HG02840 (cell line): ENCODE data around the gene WSCD2.

Experiments
- ATAC-seq: cut with Tn5 transposase; IDR thresholded peaks from one replicate; pipeline ENCODE4 v1.9.1; 2021; ENCODE audit warnings: mild to moderate bottlenecking, moderate library complexity, moderate number of reproducible peaks; ENCODE audit not compliant: unreplicated experiment, low FRiP score

The WSCD2 gene

DNA sequence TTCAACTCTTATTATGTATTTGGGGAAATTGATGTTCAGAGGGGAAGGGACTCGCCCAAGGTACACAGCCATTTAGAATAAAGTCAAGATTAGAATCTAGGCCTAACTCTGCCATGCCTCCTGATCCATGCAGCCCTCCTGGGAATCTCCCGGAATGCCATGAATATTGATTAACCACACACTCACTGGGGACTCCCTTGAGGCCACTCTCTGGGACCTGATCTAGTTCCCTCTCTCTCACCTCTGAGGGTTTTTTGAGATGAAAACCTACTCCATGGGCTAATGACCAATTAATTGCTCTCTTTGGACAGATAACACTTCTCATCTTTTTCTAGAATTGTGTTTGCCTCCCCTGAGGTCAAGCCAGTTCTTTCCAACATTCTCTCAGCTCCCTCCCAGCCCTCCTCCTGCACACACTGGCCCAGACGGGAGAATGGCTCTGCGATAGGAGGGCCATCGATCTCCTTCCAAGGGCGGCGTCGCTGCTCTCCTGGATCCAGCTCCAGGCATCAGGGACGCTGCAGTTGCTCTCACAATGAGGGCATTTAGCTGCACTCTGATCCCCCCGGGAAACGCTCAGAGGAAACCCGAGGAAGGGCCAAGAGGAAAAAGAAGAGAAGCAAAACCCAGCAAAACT, 22.6 kb downstream of the WSCD2 start:
- no peak for ATAC-seq

DNA sequence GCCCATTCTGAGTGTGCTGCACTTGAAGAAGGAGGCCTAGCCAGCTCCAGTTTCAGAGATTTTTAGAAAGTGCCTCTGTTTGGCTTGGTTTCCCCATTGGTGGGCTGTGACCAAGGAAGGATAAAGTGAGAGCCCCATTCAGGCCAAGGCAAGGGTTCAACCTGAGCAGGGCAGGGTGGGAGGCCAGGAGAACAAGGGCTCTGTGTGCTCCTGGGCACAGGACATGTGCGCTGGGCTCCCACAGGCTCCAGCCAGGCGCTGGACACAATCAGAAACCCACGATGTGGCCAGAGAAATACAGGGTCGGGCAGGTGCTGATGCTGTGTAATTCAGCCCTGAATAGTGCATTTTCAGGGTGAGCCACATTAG, 23.1 kb downstream of the WSCD2 start:
- ATAC-seq, result no peak

DNA sequence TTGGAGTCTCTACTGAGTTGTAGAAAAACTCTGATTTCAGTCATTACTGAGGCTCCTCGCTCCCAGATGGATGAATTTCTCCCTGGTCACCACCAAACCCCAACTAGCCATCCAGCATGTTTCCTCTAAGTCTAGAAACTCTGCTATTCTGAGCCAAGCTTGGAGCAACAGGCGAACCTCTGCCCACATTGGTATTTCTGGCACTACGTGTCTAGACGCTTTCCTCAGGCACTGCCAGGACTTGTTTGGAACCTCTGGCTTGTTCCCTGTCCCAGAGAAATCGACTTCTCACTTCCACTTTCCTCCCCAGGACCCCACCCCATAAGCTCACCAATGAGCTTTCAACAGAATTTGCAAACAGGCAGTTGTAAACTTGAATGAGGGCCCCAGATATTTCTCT, 27.6 kb downstream of the WSCD2 start:
- ATAC-seq, result no peak

DNA sequence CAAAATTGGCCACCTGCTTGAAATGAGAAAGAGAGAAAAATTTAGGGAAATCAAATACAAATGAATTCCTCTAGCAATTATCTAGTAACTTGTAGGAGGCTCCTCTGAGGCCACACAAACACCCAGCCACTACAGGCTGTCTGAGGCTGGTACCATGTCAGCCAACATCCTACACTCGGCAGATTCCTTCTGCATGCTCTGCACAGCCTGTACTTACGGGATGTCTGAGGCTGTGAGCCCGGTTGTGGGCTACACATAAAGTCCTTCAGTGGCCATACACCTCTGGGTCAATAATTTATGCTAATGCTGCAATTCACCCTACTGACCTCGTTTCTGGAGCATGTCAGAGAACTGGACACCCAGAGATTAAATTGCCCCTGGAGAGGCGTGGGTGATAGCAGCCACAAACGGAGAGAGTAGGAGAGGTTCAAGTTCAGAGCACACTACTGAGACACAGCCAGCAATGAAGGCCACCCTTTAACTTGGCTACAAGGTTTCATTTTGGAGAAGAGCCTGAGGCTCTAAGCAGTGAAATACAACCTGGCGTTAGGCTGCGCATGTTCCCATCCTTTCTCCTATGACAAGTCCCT, 28.9 kb downstream of the WSCD2 start:
- ATAC-seq, result no peak

DNA sequence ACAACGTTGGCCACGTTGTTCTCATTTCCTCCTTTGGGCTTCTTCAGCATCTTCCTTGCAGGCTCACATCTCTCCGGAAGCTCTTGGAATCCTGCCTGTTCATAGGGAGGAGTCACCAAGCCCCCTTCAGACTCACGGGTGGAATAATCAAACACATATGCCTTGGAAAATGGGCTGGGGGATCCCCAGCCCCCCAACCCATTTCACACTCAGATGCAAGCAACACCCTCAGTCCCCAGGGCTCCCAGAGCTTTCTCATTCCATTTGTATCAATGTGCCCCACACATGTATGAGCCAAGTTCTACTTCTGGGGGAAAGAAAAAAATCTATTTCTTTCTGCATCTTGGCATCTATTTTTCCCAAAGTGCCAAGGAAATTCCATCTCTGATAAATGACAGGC, 33.1 kb downstream of the WSCD2 start:
- no peak for ATAC-seq

DNA sequence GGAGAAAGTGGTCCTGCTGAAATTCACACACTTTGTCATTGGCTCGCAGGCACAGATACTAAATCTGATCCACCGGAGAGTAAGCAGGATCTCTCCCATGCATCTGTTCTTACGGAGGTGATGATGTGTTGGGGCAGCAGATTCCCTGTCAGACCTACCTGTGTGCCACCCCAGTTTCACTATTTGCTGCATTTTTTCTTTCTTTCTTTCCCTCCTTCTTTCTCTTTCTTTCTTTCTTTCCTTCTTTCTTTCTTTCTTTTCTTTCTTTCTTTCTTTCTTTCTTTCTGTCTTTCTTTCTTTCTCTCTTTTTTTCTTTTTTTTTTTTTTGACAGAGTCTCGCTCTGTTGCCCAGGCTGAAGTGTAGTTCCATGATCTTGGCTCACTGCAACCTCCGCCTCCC, 37.4 kb downstream of the WSCD2 start:
- no peak for ATAC-seq

DNA sequence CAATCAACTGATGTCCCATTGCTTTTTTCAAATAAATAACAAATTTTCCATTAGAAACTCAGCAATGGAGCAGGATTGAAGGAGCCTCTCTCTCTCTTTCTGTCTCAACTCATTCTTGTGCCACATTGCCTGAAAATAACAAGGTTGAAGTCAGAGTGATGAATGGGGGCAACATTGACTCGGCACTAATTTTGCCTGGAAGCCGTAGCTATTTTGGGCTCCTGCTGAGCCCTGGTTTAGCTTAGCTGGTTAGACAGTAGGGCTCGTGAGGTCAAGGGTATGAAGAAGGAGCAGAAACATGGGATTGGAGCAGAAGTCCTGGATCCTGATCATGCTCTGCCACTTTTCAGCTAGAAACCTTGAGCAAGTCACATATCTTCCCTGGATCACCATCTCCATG, 38.9 kb downstream of the WSCD2 start:
- ATAC-seq, result no peak

DNA sequence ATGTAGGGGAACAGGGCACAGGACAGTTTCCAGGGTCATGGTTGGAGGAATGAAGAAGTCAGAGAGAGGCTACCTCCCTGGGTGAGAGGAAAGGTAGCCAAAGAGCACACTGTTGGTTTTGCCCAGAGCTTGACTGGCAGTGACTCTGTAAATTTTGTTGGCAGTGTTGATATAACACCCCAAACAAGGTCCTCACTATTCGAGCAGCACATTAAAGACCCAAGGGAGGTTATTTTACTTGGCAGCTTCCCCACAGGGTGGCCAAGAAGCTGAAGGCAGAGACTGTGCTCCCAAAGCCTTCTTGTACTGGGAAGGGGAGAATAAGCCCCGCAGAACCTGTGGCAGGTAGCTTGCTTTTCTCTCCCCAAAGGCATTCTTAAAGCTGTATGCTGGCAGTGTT, 40.6 kb downstream of the WSCD2 start:
- no peak for ATAC-seq

DNA sequence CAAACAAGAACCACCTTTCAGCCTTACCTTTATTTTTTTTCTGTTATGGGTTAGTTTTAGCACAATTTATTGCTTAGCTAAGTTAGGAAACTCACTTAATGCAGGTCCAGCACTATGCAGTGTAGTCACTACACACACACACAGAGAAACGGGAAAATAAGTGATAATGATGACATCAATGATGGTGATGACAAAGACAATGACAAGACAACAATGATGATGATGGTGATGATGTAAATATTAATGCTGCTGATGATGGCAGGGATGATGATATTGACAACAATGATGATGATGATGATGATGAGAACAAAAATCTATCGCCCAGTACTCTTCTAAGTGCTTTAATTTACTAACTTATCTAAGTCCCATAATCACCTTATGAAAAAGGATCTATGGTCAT, 41.1 kb downstream of the WSCD2 start:
- no peak for ATAC-seq

DNA sequence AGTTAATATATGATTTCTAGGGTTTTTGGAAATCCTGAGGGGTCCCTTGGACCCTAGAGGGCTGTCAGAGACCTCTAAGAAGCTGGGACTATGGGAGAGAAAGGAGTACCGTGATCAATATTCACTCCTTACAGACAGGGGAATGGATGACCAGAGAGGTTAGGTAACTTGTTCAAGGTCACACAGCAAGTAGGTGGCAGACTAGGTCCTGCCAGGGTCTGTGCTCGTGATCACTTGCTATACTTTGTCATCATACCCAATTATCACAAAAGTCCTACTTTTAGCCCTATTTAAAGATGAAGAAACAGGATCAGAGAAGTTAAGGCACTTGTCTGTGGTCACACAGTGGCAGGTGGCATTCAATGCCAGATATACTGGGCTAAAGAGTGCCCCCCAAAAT, 42.9 kb downstream of the WSCD2 start:
- ATAC-seq, result no peak

DNA sequence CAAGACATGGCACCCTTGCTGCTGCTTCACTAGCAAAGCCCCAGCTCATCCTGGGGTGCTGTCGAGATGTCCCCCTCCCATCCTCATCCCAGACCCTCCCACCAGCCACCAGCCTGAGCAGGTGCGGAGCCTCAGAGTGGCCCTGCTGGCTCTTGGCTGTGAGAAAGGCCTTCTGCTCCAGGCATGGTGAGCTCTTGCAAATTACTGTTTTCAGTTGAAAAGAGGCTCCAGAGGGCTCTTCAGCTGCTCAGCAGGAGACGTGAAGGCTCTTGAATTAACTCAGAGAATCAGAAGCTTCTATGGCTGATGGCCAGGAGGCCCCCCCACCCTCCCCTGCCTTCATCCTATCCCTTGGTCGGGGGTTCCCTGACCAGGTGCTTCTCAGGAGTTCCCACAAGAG, 44.1 kb downstream of the WSCD2 start:
- ATAC-seq, result no peak

DNA sequence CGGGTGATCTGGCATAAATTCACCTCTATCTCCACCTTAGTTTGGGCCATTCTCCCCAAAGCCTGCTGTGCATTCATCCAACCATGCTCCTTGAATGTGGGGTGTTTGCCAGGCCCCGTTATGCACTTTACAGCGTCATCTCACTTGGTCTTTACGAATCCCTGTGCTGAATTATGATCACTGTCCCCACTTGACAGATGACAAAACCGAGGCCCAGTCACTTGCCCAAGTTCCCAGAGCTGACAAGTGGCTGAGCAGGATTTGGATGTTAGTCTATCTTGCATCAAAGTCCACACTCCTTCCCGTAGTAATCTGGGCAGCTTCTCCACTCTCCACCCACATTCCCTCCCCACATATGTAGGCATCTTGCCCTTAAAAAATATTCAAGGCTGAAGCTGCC, 44.8 kb downstream of the WSCD2 start:
- no peak for ATAC-seq

DNA sequence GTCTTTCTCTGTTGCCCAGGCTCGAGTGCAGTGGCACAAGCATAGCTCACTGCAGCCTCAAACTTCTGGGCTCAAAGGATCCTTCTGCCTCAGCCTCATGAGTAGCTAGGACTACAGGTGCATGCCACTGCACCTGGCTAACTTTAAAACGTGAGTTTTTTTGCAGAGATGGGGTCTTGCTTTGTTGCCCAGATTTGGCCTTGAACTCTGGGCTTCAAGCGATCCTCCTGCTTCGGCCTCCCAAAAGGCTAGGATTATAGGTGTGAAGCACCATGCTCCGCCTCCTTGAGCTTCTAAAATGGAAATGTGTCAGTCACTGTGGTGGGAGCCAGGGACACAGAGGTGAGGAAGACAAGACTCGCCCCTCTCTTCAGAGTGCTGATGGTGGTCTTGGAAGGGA, 45.6 kb downstream of the WSCD2 start:
- ATAC-seq, result no peak

DNA sequence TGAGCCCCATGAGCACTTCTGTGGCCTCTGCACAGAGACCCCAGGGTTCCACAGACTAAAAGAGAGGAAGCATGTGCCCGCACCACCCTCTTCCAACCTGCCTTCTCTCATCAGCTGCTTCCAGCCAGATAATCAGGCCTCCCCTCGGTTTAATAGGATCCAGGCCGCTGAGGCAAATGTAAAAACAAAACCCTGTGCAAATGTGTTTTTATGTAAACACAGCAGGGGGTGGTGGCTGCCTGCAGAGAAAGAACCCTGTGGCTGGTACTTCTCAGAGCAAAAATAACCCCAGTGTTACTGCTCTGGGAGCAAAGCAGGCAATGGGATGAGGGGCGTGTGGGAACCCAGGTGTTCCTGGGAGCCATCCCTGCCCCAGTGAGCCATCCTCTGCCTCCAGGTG, 46.2 kb downstream of the WSCD2 start:
- ATAC-seq, result no peak

DNA sequence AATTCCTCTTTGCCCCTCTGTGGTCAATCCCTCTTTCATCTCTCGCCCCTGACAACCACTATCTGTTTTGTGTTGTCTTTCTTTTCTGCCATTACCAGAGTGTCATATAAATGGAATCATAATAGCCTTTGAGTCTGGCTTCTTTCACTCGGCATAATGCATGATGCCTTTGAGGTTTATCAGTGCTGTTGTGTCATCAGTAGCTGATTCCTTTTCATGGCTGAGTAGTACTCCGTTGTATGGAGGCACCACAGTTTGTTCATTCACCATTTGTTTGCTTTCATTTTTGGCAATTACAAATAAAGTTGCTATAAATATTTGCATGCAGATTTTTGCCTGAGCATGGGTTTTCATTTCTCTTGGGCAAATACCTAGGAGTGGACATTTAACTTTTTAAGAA, 47.2 kb downstream of the WSCD2 start:
- ATAC-seq, result no peak

DNA sequence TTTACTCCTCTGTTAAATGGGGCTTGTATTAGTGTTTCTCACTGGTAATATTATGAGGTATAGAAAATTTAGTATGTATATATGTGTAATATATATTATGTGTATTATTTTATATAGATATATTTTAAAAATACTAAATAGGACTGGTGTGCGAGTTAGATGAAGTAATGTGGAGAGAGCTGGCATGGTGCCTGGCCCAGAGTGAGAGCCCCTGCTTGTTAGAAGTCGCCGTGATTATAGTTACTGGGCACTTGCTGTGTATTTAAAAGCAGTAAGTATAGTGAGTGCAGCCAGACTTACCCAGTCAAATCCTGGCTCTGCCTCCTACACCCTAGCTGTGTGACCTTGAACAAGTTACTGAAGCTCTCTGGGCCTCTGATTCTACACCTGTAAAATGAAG, 48.0 kb downstream of the WSCD2 start:
- ATAC-seq, result no peak

DNA sequence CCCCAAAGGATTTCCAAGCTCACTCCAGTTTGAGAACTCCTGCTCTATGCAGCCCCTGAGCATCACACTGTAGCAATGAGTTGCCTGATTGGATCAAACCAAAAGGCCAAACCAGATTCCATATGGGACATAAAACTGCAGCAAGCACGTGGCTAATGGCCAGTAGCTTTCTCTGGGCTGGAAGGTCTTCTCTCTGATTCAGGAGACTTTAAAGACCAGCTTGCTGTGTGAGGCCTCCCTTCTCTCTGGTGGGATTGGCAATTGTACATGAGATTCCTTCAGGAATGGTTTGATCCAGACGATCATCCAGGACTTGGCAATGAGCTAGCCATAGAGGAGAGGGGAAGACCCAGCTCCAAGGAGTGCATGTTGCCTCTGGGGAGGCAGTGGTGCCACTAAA, 50.2 kb downstream of the WSCD2 start:
- no peak for ATAC-seq

DNA sequence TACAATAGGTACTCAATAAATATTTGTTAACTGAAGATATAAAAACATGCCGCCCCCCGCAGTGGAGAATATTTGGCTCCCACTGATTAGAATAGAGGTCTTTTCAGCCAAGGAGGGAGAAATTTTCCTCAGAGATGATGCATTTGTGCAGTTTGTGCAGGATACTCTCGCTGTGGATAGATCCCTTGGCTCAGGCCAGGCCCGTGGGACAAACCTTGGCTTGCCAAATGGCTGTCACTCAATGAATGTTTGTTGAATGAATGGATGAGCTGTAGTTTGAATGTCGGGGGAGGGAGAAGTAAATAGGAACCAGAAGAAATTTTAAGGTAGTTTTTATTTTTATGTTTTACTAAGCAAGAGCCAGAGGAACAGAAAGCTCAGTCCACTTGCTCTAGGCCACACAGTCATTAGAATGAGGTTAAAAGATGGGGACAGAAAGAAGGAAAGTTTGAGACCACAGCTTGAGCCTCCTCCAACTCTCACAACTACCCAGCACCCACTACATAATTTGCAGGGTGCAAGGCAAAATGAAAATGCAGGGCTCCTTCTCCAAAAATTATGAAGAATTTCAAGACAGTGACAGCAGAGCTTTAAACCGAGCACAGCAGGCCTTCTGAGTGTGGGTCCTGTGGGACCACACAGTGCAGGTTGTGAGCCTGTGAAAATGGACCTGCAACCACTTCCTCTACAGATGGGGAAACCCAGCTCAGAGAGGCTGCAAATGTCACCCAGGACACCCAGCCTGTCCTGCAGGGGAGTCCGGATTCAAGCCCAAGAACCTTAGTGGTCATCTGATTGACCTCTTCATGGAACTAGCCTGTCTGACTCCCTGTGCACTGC, 51.4 kb downstream of the WSCD2 start:
- ATAC-seq, result no peak

DNA sequence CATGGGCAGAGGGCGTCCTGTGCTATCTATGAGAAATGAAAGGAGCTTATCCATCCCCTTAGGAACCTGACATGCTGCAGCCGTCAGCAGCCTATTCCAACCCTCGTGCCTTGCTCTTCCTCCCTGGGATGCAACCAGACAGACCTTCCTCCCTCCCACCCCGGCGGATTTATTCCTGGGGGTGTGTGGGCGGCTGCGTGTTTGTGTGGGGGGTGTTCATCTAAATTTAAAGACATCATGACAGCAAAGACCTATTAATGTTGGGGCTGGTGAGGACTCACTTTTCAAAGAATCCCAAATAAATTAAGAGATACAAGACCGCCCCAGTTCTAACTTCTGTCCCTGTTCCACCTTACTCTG, 52.0 kb downstream of the WSCD2 start:
- no peak for ATAC-seq

DNA sequence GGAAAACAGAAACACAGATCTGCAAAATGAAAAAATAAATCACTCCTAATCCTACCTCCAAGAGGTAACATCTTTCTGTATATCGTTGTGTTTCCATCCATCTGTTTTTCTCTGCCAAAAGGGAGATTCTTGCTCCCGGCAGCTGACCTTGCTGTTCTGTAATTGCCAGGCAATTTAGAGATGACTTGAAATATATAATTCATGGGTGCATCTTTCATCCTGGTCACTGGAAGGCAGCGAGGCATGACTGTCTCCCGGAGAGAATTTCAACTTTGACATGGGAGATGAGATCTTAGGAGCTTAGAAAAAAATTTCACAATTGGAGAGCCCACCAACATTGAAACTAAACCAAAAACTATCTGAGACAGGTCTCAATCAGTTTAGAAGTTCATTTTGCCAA, 53.0 kb downstream of the WSCD2 start:
- no peak for ATAC-seq

DNA sequence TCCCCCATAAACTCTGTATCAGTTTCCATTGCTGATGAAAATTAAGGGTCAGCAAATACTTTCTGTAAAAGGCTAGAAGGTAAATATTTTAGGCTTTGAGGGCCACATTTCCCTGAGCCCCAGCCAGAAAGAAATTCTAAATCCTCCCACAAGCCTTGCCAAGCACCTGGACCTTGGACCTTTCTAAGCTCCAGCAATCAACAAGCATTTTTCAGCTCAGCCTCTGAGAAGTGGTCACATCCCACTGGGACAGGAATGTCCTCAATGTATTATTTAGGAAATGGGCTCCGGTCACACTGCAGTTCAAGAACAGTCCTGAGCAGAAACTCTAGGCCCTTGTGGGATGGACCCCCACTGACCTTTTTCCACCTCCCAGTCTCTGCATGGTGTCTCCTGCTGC, 55.9 kb downstream of the WSCD2 start:
- no peak for ATAC-seq

DNA sequence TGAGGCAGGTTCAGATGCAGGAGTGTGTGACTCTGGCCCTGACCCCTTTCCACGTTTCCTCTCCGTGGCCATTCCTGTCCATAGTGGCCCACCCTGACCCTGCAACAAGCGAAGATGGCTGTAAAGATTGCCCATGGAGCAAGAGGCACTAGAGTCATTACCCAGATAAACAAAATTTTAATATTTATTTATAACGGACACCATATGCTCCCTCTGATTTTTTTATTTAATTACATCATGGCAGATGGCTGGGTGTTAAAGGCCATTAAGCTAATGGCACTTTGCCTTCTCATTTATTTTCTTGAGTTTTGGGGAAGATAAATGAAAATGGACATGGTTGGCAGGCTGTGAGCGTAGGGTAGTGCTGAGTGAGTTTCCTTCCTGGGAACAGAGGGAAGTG, 58.7 kb downstream of the WSCD2 start:
- no peak for ATAC-seq
